Measurements from ENCODE around the gene ECE1. TPM values are rescaled to one million over a fixed set of nuclear protein-coding genes. Genes with fewer than 3 reads are reported as not detected.
"Not testable (repeated sequence)": the region's sequence is repeated elsewhere in the genome, so short reads cannot be mapped to it uniquely, and the experiment has no call there.

Gene ECE1
- total and polyA plus RNA-seq, 10 donors = 17.2 to 142 (median 105) TPM

DNA sequence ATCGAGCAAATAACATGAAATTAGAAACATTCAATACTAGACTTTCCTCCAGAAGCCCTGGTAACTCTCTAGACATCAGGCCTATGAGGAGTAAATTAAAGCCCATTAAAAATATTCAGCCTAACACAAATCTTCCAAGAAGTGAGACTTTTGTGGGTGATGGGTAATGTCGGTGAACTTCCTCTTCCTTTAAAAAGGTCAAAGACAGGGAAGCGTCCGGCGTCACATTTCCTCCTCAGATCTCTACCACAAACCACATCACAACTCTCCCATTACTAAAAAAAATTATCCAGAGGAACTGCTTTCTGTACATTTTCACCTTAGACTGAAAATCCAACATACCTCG lies 115.0 kb downstream of the ECE1 start:
- 0 to 1% (median 1%) methylated on average over 6 of the region's 6 CpGs for WGBS, 5 donors
- Histone ChIP-seq H3K36me3 (peaks cover 0 to 18% (median 2%) of the 10 kb centered on the region in 6 donors), H3K4me3 (peak overlapping the region; percentile 55 to 95 (median 76)), H3K9me3 (no peaks in the 10 kb centered on the region), H3K27ac (peak overlapping the region; percentile 87 to 98 (median 94)), H3K4me1 (peaks cover 10 to 56% (median 28%) of the 10 kb centered on the region in 6 donors), H3K27me3 (replicated peaks in 1 of 7) (no peaks in the 10 kb centered on the region)
- intact Hi-C loops (cut with DNase I; ENCODE audit: low total_unique reads) = loop anchor here (10.0 kb wide), 1 partner anchor 390 kb away; the partner anchor contains the start of gene HP1BP3
- TF ChIP-seq CTCF (IDR thresholded peaks at IDR 0.05 in 8 of 11, conservative IDR thresholded peaks at IDR 0.05 in 3 of 11) = no peak
- peak in 1 of 3 donors; percentile 59 for TF ChIP-seq POLR2AphosphoS5 (IDR thresholded peaks at IDR 0.05)
- peak; percentile 81 for DNase-seq

DNA sequence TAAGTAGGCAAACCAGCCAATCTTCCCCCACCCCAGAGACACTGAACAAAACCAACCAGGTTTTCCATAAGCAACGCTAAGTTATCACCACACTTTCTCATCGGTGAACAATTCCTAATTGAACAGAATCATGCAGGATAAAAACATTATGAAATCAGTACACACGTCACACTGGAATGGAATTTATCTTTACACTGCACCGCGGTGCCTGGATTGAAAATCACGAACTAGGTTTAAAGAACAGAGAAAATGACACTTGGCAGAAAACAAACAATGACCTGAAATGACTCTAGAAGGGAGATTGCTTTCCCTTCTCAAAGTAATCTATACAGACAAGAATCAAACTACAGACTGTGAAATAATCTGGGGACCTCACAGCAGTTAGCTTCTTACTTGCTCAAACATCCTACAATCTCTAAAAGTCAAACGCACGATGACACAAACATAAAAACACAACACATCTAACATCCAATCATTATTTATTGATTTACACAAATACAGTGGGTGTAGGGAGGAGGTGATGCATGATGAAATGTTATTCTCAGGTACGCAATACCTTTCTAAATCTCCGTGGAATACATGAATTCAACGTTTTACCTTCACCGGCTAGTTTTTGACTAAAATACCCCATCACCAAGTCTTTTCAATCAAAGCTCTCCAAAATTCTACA lies 115.5 kb downstream of the ECE1 start:
- WGBS, 5 donors = 32 to 49% (median 41%) methylated on average over 12 of the region's 12 CpGs
- peak overlapping the region; percentile 55 to 95 (median 76) for H3K4me3 ChIP-seq
- peak overlapping the region; percentile 87 to 98 (median 94) for H3K27ac ChIP-seq
- peaks cover 0 to 23% (median 5%) of the 10 kb centered on the region in 6 donors for H3K36me3 ChIP-seq
- H3K9me3 ChIP-seq = no peaks in the 10 kb centered on the region
- TF ChIP-seq POLR2AphosphoS5 (IDR thresholded peaks at IDR 0.05) = no peak
- no peak for TF ChIP-seq CTCF (IDR thresholded peaks at IDR 0.05 in 8 of 11, conservative IDR thresholded peaks at IDR 0.05 in 3 of 11)
- no peak for TF ChIP-seq POLR2A (IDR thresholded peaks at IDR 0.05)
- intact Hi-C loops (cut with DNase I; ENCODE audit: low total_unique reads) = loop anchor here (10.0 kb wide), 1 partner anchor 390 kb away; the partner anchor contains the start of gene HP1BP3
- peaks cover 10 to 56% (median 28%) of the 10 kb centered on the region in 6 donors for H3K4me1 ChIP-seq
- DNase-seq = no peak
- no peaks in the 10 kb centered on the region for H3K27me3 ChIP-seq (replicated peaks in 1 of 7)

- intact Hi-C loops (cut with DNase I; ENCODE audit: low total_unique reads) = loop anchor here (10.0 kb wide), 1 partner anchor 389 kb away; the partner anchor contains the start of gene HP1BP3
- Histone ChIP-seq H3K9me3 (no peaks in the 10 kb centered on the region), H3K27me3 (replicated peaks in 1 of 7) (no peaks in the 10 kb centered on the region), H3K36me3 (peaks cover 0 to 29% (median 8%) of the 10 kb centered on the region in 6 donors), H3K27ac (peak overlapping the region in 7 of 8 donors; percentile 90 to 98 (median 95)), H3K4me3 (peak overlapping the region in 4 of 8 donors; percentile 59 to 95 (median 78)), H3K4me1 (peaks cover 10 to 56% (median 28%) of the 10 kb centered on the region in 6 donors)
- TF ChIP-seq CTCF (IDR thresholded peaks at IDR 0.05 in 8 of 11, conservative IDR thresholded peaks at IDR 0.05 in 3 of 11) = no peak
- TF ChIP-seq POLR2A (IDR thresholded peaks at IDR 0.05) = no peak
- no peak for TF ChIP-seq POLR2AphosphoS5 (IDR thresholded peaks at IDR 0.05)
- WGBS, 5 donors = 41 to 78% (median 68%) methylated on average over 2 of the region's 2 CpGs
- DNase-seq = no peak
Measured at GRCh38 chr1:21174230-21174629, 116.0 kb downstream of the ECE1 start.

DNA sequence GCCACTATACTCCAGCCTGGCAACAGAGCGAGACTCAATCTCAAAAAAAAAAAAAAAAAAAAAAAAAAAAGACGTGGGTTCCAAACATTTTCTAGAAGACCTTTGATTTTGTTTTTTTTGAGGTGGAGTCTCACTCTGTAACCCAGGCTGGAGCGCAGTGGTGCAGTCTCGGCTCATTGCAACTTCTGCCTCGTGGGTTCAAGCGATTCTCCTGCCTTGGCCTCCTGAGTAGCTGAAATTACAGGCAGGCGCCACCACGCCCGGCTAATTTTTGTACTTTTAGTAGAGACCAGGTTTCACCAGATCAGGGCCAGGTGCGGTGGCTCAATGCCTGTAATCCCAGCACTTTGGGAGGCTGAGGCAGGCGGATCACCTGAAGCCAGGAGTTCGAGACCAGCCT lies 117.2 kb downstream of the ECE1 start:
- not testable (repeated sequence) for H3K9me3 ChIP-seq; H3K27me3 ChIP-seq (replicated peaks in 1 of 7); H3K4me3 ChIP-seq; DNase-seq; H3K27ac ChIP-seq
- Histone ChIP-seq H3K36me3 (peaks cover 0 to 40% (median 13%) of the 10 kb centered on the region in 6 donors), H3K4me1 (peaks cover 10 to 56% (median 28%) of the 10 kb centered on the region in 6 donors)
- intact Hi-C loops (cut with DNase I; ENCODE audit: low total_unique reads) = loop anchor here (10.0 kb wide), 1 partner anchor 388 kb away; the partner anchor contains the start of gene HP1BP3
- 87 to 94% (median 91%) methylated on average over 12 of the region's 12 CpGs for WGBS, 5 donors

- H3K27me3 ChIP-seq (replicated peaks in 1 of 7); DNase-seq; H3K9me3 ChIP-seq; H3K4me3 ChIP-seq: not testable (repeated sequence)
- intact Hi-C loops (cut with DNase I; ENCODE audit: low total_unique reads) = loop anchor here (10.0 kb wide), 1 partner anchor 386 kb away; the partner anchor contains the start of gene HP1BP3
- H3K27ac ChIP-seq = peak overlapping the region in 2 of 8 donors; percentile 10 to 13
- H3K4me1 ChIP-seq = peaks cover 8 to 53% (median 25%) of the 10 kb centered on the region in 6 donors
- peaks cover 0 to 61% (median 21%) of the 10 kb centered on the region in 6 donors for H3K36me3 ChIP-seq
- WGBS, 5 donors = 62 to 71% (median 67%) methylated on average over 4 of the region's 4 CpGs
Measured at GRCh38 chr1:21170837-21171236, 119.4 kb downstream of the ECE1 start.

All from spleen (tissue), 11 donors.